Amniotic epithelial cell (primary cell): ENCODE results near the gene ZNF326.

Experiments used
- DNase-seq: peaks from one replicate; pipeline ENCODE4 v3.0.0-alpha.2; 2010; ENCODE audit warnings: low read depth

ZNF326 gene

GRCh38 chr1:89994805-89995597 is at the start of gene ZNF326:
TSS of gene ZNF326 (plus strand) at chr1:89995110. CDS start at chr1:89995258, 148 bp downstream.
- peak; percentile 96 for DNase-seq

- DNase-seq, result peak; percentile 54
Measured at GRCh38 chr1:89945852-89946476, 48.9 kb upstream of the ZNF326 start.

- no peak for DNase-seq
Measured at GRCh38 chr1:89946532-89946931, 48.4 kb upstream of the ZNF326 start.

- DNase-seq, result no peak
Measured at GRCh38 chr1:89948722-89949345, 46.1 kb upstream of the ZNF326 start.

- no peak for DNase-seq
Measured at GRCh38 chr1:89949991-89950624, 44.8 kb upstream of the ZNF326 start.

GRCh38 chr1:89950703-89951102 is 44.2 kb upstream of the ZNF326 start:
- DNase-seq, result no peak

- DNase-seq, result peak; percentile 63
Measured at GRCh38 chr1:89951766-89952604, 42.9 kb upstream of the ZNF326 start.

GRCh38 chr1:89952605-89953130 is 42.2 kb upstream of the ZNF326 start:
- no peak for DNase-seq

GRCh38 chr1:89953131-89953626 is 41.7 kb upstream of the ZNF326 start:
- DNase-seq, result peak; percentile 75

GRCh38 chr1:89953929-89954328 is 41.0 kb upstream of the ZNF326 start:
- no peak for DNase-seq

GRCh38 chr1:89954401-89954800 is 40.5 kb upstream of the ZNF326 start:
- no peak for DNase-seq

- DNase-seq, result no peak
Measured at GRCh38 chr1:89955311-89956205, 39.4 kb upstream of the ZNF326 start.

- DNase-seq, result no peak
Measured at GRCh38 chr1:89957107-89957506, 37.8 kb upstream of the ZNF326 start.

- no peak for DNase-seq
Measured at GRCh38 chr1:89958851-89959654, 35.9 kb upstream of the ZNF326 start.

GRCh38 chr1:89959719-89960118 is 35.2 kb upstream of the ZNF326 start:
- no peak for DNase-seq

- DNase-seq, result peak; percentile 45
Measured at GRCh38 chr1:89962024-89962741, 32.7 kb upstream of the ZNF326 start.

- DNase-seq, result no peak
Measured at GRCh38 chr1:89962742-89963075, 32.2 kb upstream of the ZNF326 start.

GRCh38 chr1:89965193-89965768 is 29.6 kb upstream of the ZNF326 start:
- no peak for DNase-seq
